ENCODE results near the gene VWA8. TPM values are rescaled to one million over a fixed set of nuclear protein-coding genes. Genes with fewer than 3 reads are reported as not detected.

VWA8 gene
- total RNA-seq, 1 donor from 2014 or later: 15.8 TPM

GRCh38 chr13:41634407-41634806, 326.5 kb downstream of the VWA8 start:
- Mint-ChIP-seq H3K27ac (ENCODE audit: unreplicated experiment) (no peak overlapping the region), H3K36me3 (ENCODE audit: unreplicated experiment) (peaks cover 3% of the 10 kb centered on the region), H3K4me3 (ENCODE audit: unreplicated experiment) (no peak overlapping the region), H3K27me3 (ENCODE audit: unreplicated experiment) (no peaks in the 10 kb centered on the region), H3K9me3 (ENCODE audit: unreplicated experiment) (no peaks in the 10 kb centered on the region), H3K4me1 (ENCODE audit: unreplicated experiment) (no peaks in the 10 kb centered on the region)
- DNase-seq (ENCODE audit: extremely low spot score, unreplicated experiment): no peak
- TF ChIP-seq CTCF (IDR thresholded peaks at IDR 0.05): no peak

GRCh38 chr13:41633776-41634175, 327.1 kb downstream of the VWA8 start:
- Mint-ChIP-seq H3K36me3 (ENCODE audit: unreplicated experiment) (peaks cover 6% of the 10 kb centered on the region), H3K9me3 (ENCODE audit: unreplicated experiment) (no peaks in the 10 kb centered on the region), H3K27ac (ENCODE audit: unreplicated experiment) (no peak overlapping the region), H3K4me1 (ENCODE audit: unreplicated experiment) (no peaks in the 10 kb centered on the region), H3K4me3 (ENCODE audit: unreplicated experiment) (no peak overlapping the region), H3K27me3 (ENCODE audit: unreplicated experiment) (no peaks in the 10 kb centered on the region)
- TF ChIP-seq CTCF (IDR thresholded peaks at IDR 0.05): no peak
- DNase-seq (ENCODE audit: extremely low spot score, unreplicated experiment): no peak

- Mint-ChIP-seq H3K4me3 (ENCODE audit: unreplicated experiment) (no peak overlapping the region), H3K27ac (ENCODE audit: unreplicated experiment) (no peak overlapping the region), H3K4me1 (ENCODE audit: unreplicated experiment) (no peaks in the 10 kb centered on the region), H3K27me3 (ENCODE audit: unreplicated experiment) (no peaks in the 10 kb centered on the region), H3K36me3 (ENCODE audit: unreplicated experiment) (peaks cover 2% of the 10 kb centered on the region), H3K9me3 (ENCODE audit: unreplicated experiment) (no peaks in the 10 kb centered on the region)
- DNase-seq (ENCODE audit: extremely low spot score, unreplicated experiment): no peak
- TF ChIP-seq CTCF (IDR thresholded peaks at IDR 0.05): no peak
Measured at GRCh38 chr13:41631296-41631965, 329.5 kb downstream of the VWA8 start.

- H3K36me3 Mint-ChIP-seq (ENCODE audit: unreplicated experiment): peaks cover 2% of the 10 kb centered on the region
- H3K4me3 Mint-ChIP-seq (ENCODE audit: unreplicated experiment): no peak overlapping the region
- no peaks in the 10 kb centered on the region for H3K9me3 Mint-ChIP-seq (ENCODE audit: unreplicated experiment)
- H3K27me3 Mint-ChIP-seq (ENCODE audit: unreplicated experiment): no peaks in the 10 kb centered on the region
- no peak overlapping the region for H3K27ac Mint-ChIP-seq (ENCODE audit: unreplicated experiment)
- no peak for DNase-seq (ENCODE audit: extremely low spot score, unreplicated experiment)
- no peak for TF ChIP-seq CTCF (IDR thresholded peaks at IDR 0.05)
- no peaks in the 10 kb centered on the region for H3K4me1 Mint-ChIP-seq (ENCODE audit: unreplicated experiment)
Measured at GRCh38 chr13:41627425-41627824, 333.5 kb downstream of the VWA8 start.

GRCh38 chr13:41624041-41624440, 336.9 kb downstream of the VWA8 start:
- Mint-ChIP-seq H3K4me3 (ENCODE audit: unreplicated experiment) (no peak overlapping the region), H3K27ac (ENCODE audit: unreplicated experiment) (no peak overlapping the region), H3K36me3 (ENCODE audit: unreplicated experiment) (peaks cover 8% of the 10 kb centered on the region), H3K9me3 (ENCODE audit: unreplicated experiment) (no peaks in the 10 kb centered on the region), H3K4me1 (ENCODE audit: unreplicated experiment) (no peaks in the 10 kb centered on the region), H3K27me3 (ENCODE audit: unreplicated experiment) (no peaks in the 10 kb centered on the region)
- no peak for TF ChIP-seq CTCF (IDR thresholded peaks at IDR 0.05)
- no peak for DNase-seq (ENCODE audit: extremely low spot score, unreplicated experiment)
